Stimulated activated naive CD8-positive, alpha-beta T cell treated with anti-CD3 and anti-CD28 coated beads, Interleukin-15, Interleukin-2, amounts not matched to agents 100 ng/mL and 50 ng/mL, for 24 hours (primary cell): ENCODE data around the gene TAS2R40.
A peak's percentile ranks its signal among the peaks of the same experiment; 100 is the strongest.
"Not testable (repeated sequence)": the region's sequence is repeated elsewhere in the genome, so short reads cannot be mapped to it uniquely, and the experiment has no call there.

Experiments used
- H3K27ac Mint-ChIP-seq: one replicate; pipeline ENCODE4 v1.8.0; 2021; ENCODE audit warnings: mild to moderate bottlenecking, mixed read lengths
- H3K27me3 Mint-ChIP-seq: one replicate; pipeline ENCODE4 v1.8.0; 2021; ENCODE audit warnings: mixed read lengths
- H3K36me3 Mint-ChIP-seq: one replicate; pipeline ENCODE4 v1.8.0; 2021; ENCODE audit warnings: low read depth, mixed read lengths
- H3K4me1 Mint-ChIP-seq: one replicate; pipeline ENCODE4 v1.8.0; 2021; ENCODE audit warnings: low read depth, mixed read lengths
- H3K4me3 Mint-ChIP-seq: one replicate; pipeline ENCODE4 v1.8.0; 2021; ENCODE audit warnings: mild to moderate bottlenecking, mixed read lengths
- H3K9me3 Mint-ChIP-seq: one replicate; pipeline ENCODE4 v1.8.0; 2021; ENCODE audit warnings: mixed read lengths

TAS2R40 gene

DNA sequence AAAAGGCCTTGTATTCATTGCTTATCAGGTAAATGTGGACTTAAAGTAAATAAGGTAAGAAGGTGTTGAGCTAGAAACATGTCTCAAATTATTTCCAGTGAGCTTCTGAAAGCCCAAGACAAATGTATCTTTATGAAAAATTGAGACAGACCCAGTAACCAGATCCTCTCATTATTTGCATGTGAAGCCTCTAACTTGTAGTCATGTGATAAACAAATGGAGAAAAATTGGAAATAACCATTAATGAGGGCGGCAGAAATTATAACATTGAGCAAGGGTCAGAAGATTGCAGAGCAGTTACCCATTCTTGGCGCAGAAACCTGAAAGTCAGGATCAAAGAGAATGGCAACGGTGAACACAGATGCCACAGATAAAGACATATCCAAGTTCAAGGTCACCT, at the start of gene TAS2R40:
Gene TAS2R40, plus strand, starts transcription at position 301 of the 400 bp plus-strand sequence. Its CDS starts 42 bp downstream, at position 343.
- peaks cover 27% of the 10 kb centered on the region for H3K27me3 Mint-ChIP-seq
- H3K4me3 Mint-ChIP-seq: no peak within 1 kb of the TSS

DNA sequence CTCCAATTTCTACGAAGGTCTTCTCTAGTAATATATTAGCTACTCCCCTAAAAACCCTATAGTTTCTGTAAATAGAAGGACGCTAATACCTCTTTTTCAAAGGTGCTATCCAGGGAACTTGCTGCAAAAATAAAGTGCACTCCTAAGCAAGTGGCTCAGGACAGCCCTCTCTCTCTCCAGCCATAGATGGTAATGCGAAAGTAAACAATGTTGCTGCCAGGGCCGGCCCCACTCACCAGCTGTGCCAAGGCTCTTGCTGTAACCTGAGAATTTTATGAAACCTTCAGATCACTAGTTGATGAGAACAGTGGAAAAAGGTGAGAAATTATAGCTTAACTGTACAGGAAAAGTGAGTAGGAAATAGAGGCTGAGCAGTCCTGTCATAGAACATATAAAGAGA, 49.5 kb upstream of the TAS2R40 start:
- Mint-ChIP-seq H3K36me3 (no peaks in the 10 kb centered on the region), H3K27ac (no peak overlapping the region), H3K27me3 (peaks cover 4% of the 10 kb centered on the region), H3K9me3 (peaks cover 2% of the 10 kb centered on the region), H3K4me3 (no peak overlapping the region), H3K4me1 (no peaks in the 10 kb centered on the region)

More for the DNA sequence above, at the start of gene TAS2R40:
- H3K4me1 Mint-ChIP-seq: no peaks in the 10 kb centered on the region
- H3K36me3 Mint-ChIP-seq: no peaks in the 10 kb centered on the region
- no peaks in the 10 kb centered on the region for H3K9me3 Mint-ChIP-seq
- no peak within 1 kb of the TSS for H3K27ac Mint-ChIP-seq

DNA sequence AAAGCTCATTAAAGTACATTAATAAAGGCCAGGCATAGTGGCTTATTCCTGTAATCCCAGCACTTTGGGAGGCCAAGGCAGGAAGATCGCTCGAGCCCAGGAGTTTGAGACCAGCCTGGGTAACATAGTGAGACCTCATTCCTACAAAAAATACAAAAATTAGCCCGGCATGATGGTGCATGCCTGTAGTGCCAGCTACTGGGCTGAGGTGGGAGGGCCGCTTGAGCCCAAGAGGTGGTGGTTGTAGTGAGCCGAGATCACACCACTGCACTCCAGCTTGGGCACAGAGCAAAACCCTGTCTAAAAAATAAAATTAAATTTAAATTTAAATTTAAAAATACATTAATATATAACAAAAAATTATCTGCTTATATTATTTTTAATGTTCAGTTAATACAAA, 45.7 kb upstream of the TAS2R40 start:
- Mint-ChIP-seq H3K27ac (no peak overlapping the region), H3K4me3 (no peak overlapping the region), H3K36me3 (no peaks in the 10 kb centered on the region), H3K4me1 (peaks cover 3% of the 10 kb centered on the region), H3K9me3 (peaks cover 23% of the 10 kb centered on the region), H3K27me3 (no peaks in the 10 kb centered on the region)

DNA sequence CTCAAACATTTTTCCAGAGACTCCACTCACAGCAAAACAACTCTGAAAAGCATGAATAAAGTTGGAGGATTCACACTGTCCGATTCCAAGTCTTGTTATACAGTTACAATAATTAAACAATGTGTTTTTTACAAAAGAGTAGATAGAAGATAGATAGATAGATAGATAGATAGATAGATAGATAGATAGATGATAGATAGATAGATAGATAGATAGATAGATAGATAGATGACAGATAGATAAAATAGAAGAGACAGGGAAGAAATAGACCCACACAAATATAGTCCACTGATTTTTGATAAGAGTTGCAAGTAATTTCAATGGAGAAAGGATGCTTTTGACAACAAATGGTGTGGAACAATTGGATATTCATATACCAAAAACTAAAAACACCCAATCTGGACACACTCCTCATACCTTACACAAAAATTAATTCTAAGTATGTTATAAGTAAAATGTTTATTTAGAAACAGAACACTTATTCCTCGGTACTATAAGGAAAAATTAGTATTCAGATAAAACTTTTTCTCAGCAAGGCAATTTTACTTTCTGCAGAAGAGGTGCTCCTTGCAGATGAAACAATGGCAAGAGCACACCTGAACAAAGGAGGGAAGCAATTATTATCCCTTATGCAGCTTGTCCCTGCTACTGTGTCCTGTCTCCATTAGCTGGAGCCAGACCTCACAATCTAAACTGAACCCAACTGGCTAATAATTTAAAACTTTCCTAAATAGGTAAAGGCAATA, 44.3 kb upstream of the TAS2R40 start:
- Mint-ChIP-seq H3K27ac (no peak overlapping the region), H3K9me3 (peaks cover 23% of the 10 kb centered on the region), H3K27me3 (no peaks in the 10 kb centered on the region), H3K4me3 (no peak overlapping the region), H3K4me1 (peaks cover 11% of the 10 kb centered on the region), H3K36me3 (no peaks in the 10 kb centered on the region)

DNA sequence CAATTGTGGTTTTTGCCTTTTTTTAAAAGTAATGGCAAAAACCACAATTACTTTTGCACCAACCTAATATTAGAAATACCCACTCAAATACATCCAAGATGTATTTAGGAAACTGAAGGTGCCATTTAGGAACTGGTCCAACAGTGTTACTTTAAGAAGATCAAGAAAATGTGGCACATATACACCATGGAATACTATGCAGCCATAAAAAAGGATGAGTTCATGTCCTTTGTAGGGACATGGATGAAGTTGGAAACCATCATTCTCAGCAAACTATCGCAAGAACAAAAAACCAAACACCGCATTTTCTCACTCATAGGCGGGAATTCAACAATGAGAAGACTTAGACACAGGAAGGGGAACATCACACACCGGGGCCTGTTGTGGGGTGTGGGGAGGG, 41.1 kb upstream of the TAS2R40 start:
- H3K9me3 Mint-ChIP-seq: peaks cover 23% of the 10 kb centered on the region
- H3K36me3 Mint-ChIP-seq, H3K27ac Mint-ChIP-seq, H3K27me3 Mint-ChIP-seq, H3K4me3 Mint-ChIP-seq: not testable (repeated sequence)
- H3K4me1 Mint-ChIP-seq: peaks cover 11% of the 10 kb centered on the region

DNA sequence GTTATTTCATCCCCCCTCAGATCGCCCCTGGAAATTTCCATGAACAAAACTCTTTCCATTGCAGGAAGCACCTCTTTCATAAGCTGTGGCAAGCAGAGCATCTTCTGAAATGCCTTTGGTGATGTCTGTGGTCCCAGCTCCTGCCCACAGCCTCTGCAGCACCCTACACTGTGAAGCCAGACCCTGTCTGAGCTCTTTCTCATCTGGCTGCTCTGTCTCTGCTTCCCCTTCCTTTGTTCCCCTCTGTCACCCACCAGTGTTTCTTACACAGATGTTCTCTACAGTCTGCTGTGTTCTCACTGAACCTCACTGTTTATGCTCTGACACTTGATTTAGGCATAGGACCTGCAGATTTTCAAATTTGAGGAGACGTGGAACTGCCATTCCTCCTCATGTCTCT, 40.5 kb upstream of the TAS2R40 start:
- H3K4me1 Mint-ChIP-seq: peaks cover 11% of the 10 kb centered on the region
- H3K27me3 Mint-ChIP-seq: peaks cover 9% of the 10 kb centered on the region
- H3K4me3 Mint-ChIP-seq: no peak overlapping the region
- H3K36me3 Mint-ChIP-seq: no peaks in the 10 kb centered on the region
- H3K27ac Mint-ChIP-seq: no peak overlapping the region
- H3K9me3 Mint-ChIP-seq: peaks cover 23% of the 10 kb centered on the region

DNA sequence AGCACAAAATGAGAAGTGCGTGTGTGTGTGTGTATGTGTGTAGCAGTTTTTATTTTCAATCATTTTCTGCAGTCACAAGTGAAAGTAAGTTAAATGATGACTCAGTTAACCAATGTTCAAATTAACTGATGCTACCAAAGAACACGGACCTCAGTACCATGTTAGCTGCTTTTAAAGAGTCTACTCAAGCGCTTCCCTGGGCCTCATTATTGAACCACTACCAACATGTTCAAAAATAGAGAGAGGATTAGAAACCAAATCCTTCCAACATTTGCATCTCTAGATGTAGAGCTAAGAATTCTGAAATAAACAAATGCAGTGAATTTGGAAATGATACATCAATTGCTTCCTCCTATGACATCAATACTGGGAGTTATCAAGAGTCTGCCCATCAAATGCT, 38.8 kb upstream of the TAS2R40 start, which contains the start of gene TAS2R39:
Gene TAS2R39, plus strand, starts transcription at position 396 of the 400 bp plus-strand sequence. Its CDS starts 0 bp downstream, at position 396.
- Mint-ChIP-seq H3K4me1 (peaks cover 11% of the 10 kb centered on the region), H3K4me3 (no peak within 1 kb of the TSS), H3K36me3 (no peaks in the 10 kb centered on the region)

DNA sequence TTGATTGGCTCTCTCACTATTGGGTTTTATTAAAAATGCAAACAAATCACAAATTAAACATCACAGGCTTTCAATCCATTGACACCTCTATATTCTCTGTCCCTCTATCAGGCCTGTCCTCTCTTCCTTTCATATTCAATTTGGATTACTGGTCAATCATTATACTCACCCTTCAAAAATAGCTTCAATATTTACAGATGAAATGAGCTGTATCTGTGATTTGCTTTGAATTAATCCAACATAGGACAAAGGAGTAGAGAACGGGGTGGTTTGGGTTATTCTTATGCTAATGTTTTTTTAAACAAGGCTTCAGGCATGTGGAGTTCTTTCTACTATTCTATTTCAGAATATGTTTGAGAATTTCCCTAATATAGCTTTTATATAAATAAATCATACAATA, 36.3 kb upstream of the TAS2R40 start:
- no peak overlapping the region for H3K27ac Mint-ChIP-seq
- no peak overlapping the region for H3K4me3 Mint-ChIP-seq
- H3K9me3 Mint-ChIP-seq: no peaks in the 10 kb centered on the region
- H3K36me3 Mint-ChIP-seq: no peaks in the 10 kb centered on the region
- peaks cover 9% of the 10 kb centered on the region for H3K27me3 Mint-ChIP-seq
- peaks cover 11% of the 10 kb centered on the region for H3K4me1 Mint-ChIP-seq

More for the DNA sequence above, 38.8 kb upstream of the TAS2R40 start, which contains the start of gene TAS2R39:
- Mint-ChIP-seq H3K27ac (no peak within 1 kb of the TSS), H3K9me3 (peaks cover 16% of the 10 kb centered on the region), H3K27me3 (peaks cover 9% of the 10 kb centered on the region)

DNA sequence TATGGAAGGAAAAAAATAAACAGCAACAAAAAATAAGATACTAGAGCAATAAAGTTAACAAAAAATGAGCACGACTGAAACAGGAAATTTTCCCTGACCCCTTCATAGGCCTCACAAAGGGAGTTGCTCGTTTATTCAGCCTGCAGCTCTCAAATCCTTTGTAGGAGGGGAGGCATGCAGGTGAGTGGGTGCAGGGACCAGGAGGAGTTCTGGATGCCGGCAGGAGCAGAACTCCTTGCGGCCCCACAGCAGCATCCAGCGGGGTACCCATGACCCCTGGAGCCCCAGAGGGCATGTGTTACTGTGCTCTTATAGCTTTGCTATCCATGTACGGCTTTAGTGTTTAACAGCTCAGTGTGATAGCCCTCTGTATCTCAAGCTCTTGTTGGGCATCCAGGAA, 32.8 kb upstream of the TAS2R40 start:
- Mint-ChIP-seq H3K27me3 (peaks cover 6% of the 10 kb centered on the region), H3K4me1 (no peaks in the 10 kb centered on the region), H3K4me3 (no peak overlapping the region), H3K36me3 (no peaks in the 10 kb centered on the region), H3K9me3 (no peaks in the 10 kb centered on the region), H3K27ac (no peak overlapping the region)

DNA sequence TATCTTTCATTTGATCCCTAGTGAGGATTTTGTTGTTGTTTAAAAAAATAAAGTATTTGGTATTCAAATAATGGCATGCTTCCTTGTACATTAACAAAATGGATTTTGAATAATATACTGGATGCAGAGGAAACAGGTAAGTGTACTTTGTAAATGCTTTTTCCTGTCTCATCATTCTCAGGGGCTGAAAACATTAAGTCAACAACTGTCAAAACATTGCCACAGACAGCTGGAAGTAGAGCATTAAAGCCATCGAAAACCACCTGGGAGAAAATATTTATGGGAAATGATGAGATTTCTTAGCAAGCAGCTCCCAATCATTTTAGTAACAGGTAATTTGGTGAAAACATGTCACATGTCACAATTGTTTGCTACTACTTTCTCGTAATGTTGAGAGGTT, 28.0 kb upstream of the TAS2R40 start:
- no peak overlapping the region for H3K4me3 Mint-ChIP-seq
- no peaks in the 10 kb centered on the region for H3K4me1 Mint-ChIP-seq

DNA sequence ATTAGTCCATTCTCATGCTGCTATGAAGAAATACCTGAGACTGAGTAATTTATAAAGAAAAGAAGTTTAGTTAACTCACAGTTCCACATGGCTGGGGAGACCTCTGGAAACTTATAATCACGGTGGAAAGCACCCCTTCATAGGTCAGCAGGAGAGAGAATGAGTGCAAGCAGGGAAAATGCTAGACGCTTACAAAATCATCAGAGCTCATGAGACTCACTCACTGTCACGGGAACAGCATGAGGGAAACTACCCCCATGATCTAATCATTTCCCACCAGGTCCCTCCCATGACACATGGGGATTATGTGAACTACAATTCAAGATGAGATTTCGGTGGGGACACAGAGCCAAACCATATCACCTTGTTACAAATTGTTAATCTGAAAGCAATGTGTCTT, 22.8 kb upstream of the TAS2R40 start:
- Mint-ChIP-seq H3K4me3 (no peak overlapping the region), H3K36me3 (no peaks in the 10 kb centered on the region), H3K4me1 (peaks cover 6% of the 10 kb centered on the region), H3K27ac (no peak overlapping the region), H3K9me3 (no peaks in the 10 kb centered on the region), H3K27me3 (peaks cover 20% of the 10 kb centered on the region)

More for the DNA sequence above, 28.0 kb upstream of the TAS2R40 start:
- Mint-ChIP-seq H3K9me3 (no peaks in the 10 kb centered on the region), H3K36me3 (no peaks in the 10 kb centered on the region), H3K27ac (no peak overlapping the region), H3K27me3 (peaks cover 14% of the 10 kb centered on the region)

DNA sequence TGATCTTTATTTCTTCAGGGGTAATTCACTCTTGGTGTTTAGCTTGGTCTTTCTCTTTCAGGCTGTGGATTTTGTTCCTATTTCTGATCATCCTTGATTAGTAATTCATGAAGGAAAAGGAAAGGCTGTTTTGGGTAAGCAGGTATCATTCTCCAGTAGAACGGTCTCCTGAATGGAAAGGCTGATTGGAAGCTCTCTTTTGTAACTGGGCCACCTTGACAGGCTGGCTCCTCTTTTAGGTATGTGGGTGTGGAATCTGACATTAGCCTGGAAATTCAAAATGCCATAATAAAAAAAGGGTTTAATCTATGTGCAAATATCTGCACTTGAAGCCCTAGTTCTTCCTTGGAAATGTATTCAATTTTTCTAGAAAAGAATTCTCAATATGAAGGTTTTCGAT, 19.7 kb upstream of the TAS2R40 start:
- Mint-ChIP-seq H3K4me3 (no peak overlapping the region), H3K27ac (no peak overlapping the region), H3K4me1 (peaks cover 22% of the 10 kb centered on the region), H3K27me3 (peaks cover 15% of the 10 kb centered on the region), H3K36me3 (no peaks in the 10 kb centered on the region), H3K9me3 (no peaks in the 10 kb centered on the region)

DNA sequence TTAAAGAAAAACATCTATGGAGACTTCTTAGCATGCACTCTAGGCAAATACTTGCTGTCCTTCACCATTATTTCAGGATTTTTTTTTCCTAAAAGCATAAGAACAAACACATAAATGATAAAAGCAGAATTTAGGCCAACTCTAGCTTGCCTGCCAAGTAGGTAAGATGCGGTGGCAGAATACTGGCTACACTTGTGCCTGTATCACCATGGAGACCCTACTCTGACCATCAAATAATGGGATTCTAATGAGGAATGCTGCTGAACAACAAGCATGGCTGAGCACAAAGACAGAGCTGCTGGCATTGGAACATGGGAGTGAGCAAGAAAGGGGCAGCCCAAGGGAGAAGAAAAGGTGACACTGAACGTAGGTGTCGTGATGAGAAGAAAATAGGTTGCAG, 18.5 kb upstream of the TAS2R40 start:
- H3K9me3 Mint-ChIP-seq: no peaks in the 10 kb centered on the region
- H3K27me3 Mint-ChIP-seq: peaks cover 11% of the 10 kb centered on the region
- H3K4me1 Mint-ChIP-seq: peaks cover 22% of the 10 kb centered on the region
- H3K4me3 Mint-ChIP-seq: no peak overlapping the region
- H3K36me3 Mint-ChIP-seq: no peaks in the 10 kb centered on the region
- no peak overlapping the region for H3K27ac Mint-ChIP-seq

DNA sequence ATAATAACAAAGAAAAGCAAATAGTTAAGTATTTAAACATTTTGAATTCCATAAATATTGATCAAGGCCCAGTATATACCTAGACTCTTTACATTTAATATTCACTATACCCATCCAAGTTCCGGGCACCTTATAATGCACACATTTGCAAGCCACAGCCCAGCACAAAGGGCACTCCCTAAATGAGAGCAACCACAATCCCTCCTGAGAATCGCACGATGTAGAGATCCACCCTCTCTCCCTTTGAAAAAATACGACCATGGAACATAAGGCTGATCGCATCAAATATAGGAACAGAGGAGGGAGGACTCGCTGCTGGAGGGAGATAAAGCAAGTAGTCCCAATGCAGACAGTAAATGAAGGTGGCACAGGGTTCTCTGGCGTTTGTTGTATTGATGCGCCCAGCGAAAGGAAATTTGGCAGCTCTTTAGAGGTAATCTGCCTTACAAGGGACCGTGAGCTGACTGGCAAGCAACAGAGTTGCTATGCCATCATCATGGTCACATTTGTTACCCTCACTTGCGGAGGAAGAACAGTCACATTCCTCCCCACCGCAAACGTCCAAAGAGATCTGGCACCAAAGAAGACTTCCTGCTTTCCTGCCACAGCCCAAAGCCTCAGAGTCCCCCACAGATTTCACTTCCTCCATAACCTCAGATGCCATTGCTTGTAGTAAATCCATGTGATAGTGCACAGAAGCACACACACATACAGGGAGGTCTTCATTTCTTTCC, 16.1 kb upstream of the TAS2R40 start:
- Mint-ChIP-seq H3K4me3 (peak overlapping the region; percentile 5), H3K4me1 (peaks cover 16% of the 10 kb centered on the region), H3K36me3 (no peaks in the 10 kb centered on the region), H3K27ac (peak overlapping the region; percentile 2), H3K27me3 (no peaks in the 10 kb centered on the region), H3K9me3 (no peaks in the 10 kb centered on the region)

DNA sequence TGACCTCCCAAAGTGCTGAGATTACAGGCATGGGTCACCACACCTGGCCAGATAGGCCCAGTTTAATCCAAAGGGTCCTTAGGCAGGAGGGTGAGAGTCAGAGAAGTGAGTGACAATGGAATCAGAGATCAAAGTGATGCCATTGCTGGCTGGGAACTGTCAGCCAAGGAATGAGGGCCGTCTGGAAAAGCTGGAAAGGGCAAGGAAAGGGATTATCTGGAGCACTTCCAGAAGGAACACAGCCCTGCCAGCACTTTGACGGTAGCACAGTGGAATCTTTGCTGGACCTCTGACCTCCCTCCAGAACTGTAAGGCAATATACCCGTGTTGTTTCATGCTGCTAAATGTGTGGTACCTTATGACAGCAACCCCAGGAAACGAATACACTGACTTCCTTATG, 11.3 kb upstream of the TAS2R40 start:
- Mint-ChIP-seq H3K36me3 (no peaks in the 10 kb centered on the region), H3K4me1 (peaks cover 9% of the 10 kb centered on the region), H3K4me3 (no peak overlapping the region), H3K27ac (no peak overlapping the region), H3K27me3 (no peaks in the 10 kb centered on the region), H3K9me3 (no peaks in the 10 kb centered on the region)
